Measurements from ENCODE around the gene VSTM4.

The VSTM4 gene

GRCh38 chr10:49001870-49002672, 113.3 kb downstream of the VSTM4 start:
- Histone ChIP-seq H3K27ac (ENCODE audit: low read length) (no peak overlapping the region), H4K20me1 (ENCODE audit: insufficient read depth, low read length) (no peaks in the 10 kb centered on the region), H3K4me2 (ENCODE audit: low read length) (no peak overlapping the region), H3K9ac (ENCODE audit: low read length) (no peak overlapping the region), H3K27me3 (ENCODE audit: low read depth, low read length) (no peaks in the 10 kb centered on the region), H3K9me3 (ENCODE audit: insufficient read depth, low read length) (no peaks in the 10 kb centered on the region), H3K36me3 (replicated peaks; ENCODE audit: low read depth, low read length) (no peaks in the 10 kb centered on the region), H3K79me2 (ENCODE audit: low read length) (no peaks in the 10 kb centered on the region), H3K4me1 (ENCODE audit: low read length) (no peaks in the 10 kb centered on the region), H3K4me3 (ENCODE audit: low read length) (no peak overlapping the region), H2AFZ (ENCODE audit: low read depth, low read length) (no peak overlapping the region)
- no peak for TF ChIP-seq CTCF (IDR thresholded peaks at IDR 0.05; ENCODE audit: low read depth, low read length)

- Histone ChIP-seq H3K36me3 (replicated peaks; ENCODE audit: low read depth, low read length) (no peaks in the 10 kb centered on the region), H3K27ac (ENCODE audit: low read length) (no peak overlapping the region), H3K9me3 (ENCODE audit: insufficient read depth, low read length) (no peaks in the 10 kb centered on the region), H3K9ac (ENCODE audit: low read length) (no peak overlapping the region), H2AFZ (ENCODE audit: low read depth, low read length) (no peak overlapping the region), H3K4me1 (ENCODE audit: low read length) (no peaks in the 10 kb centered on the region), H3K27me3 (ENCODE audit: low read depth, low read length) (no peaks in the 10 kb centered on the region), H3K79me2 (ENCODE audit: low read length) (no peaks in the 10 kb centered on the region), H4K20me1 (ENCODE audit: insufficient read depth, low read length) (no peaks in the 10 kb centered on the region), H3K4me2 (ENCODE audit: low read length) (no peak overlapping the region), H3K4me3 (ENCODE audit: low read length) (no peak overlapping the region)
- no peak for TF ChIP-seq CTCF (IDR thresholded peaks at IDR 0.05; ENCODE audit: low read depth, low read length)
- no peak for TF ChIP-seq EZH2phosphoT487 (IDR thresholded peaks at IDR 0.05; ENCODE audit: low read depth)
Measured at GRCh38 chr10:49001402-49001801, 113.9 kb downstream of the VSTM4 start.

GRCh38 chr10:49000437-49001398, 114.6 kb downstream of the VSTM4 start:
- Histone ChIP-seq H3K79me2 (ENCODE audit: low read length) (no peaks in the 10 kb centered on the region), H3K9me3 (ENCODE audit: insufficient read depth, low read length) (no peaks in the 10 kb centered on the region), H4K20me1 (ENCODE audit: insufficient read depth, low read length) (no peaks in the 10 kb centered on the region), H3K27me3 (ENCODE audit: low read depth, low read length) (no peaks in the 10 kb centered on the region), H3K9ac (ENCODE audit: low read length) (no peak overlapping the region), H2AFZ (ENCODE audit: low read depth, low read length) (no peak overlapping the region), H3K4me3 (ENCODE audit: low read length) (no peak overlapping the region), H3K27ac (ENCODE audit: low read length) (no peak overlapping the region), H3K4me2 (ENCODE audit: low read length) (no peak overlapping the region), H3K4me1 (ENCODE audit: low read length) (no peaks in the 10 kb centered on the region), H3K36me3 (replicated peaks; ENCODE audit: low read depth, low read length) (no peaks in the 10 kb centered on the region)
- TF ChIP-seq EZH2phosphoT487 (IDR thresholded peaks at IDR 0.05; ENCODE audit: low read depth) (no peak), CTCF (IDR thresholded peaks at IDR 0.05; ENCODE audit: low read depth, low read length) (no peak)

- Histone ChIP-seq H3K27ac (ENCODE audit: low read length) (no peak overlapping the region), H3K79me2 (ENCODE audit: low read length) (no peaks in the 10 kb centered on the region), H3K27me3 (ENCODE audit: low read depth, low read length) (no peaks in the 10 kb centered on the region), H3K4me3 (ENCODE audit: low read length) (no peak overlapping the region), H3K4me1 (ENCODE audit: low read length) (no peaks in the 10 kb centered on the region), H3K4me2 (ENCODE audit: low read length) (no peak overlapping the region), H3K9ac (ENCODE audit: low read length) (no peak overlapping the region), H4K20me1 (ENCODE audit: insufficient read depth, low read length) (no peaks in the 10 kb centered on the region), H2AFZ (ENCODE audit: low read depth, low read length) (no peak overlapping the region), H3K36me3 (replicated peaks; ENCODE audit: low read depth, low read length) (no peaks in the 10 kb centered on the region), H3K9me3 (ENCODE audit: insufficient read depth, low read length) (no peaks in the 10 kb centered on the region)
- TF ChIP-seq EZH2phosphoT487 (IDR thresholded peaks at IDR 0.05; ENCODE audit: low read depth) (no peak), CTCF (IDR thresholded peaks at IDR 0.05; ENCODE audit: low read depth, low read length) (no peak)
Measured at GRCh38 chr10:48999346-48999745, 116.0 kb downstream of the VSTM4 start.

Data from OCI-LY3 (cell line).